ENCODE data around the gene DCBLD2.

DCBLD2 gene, protein sequence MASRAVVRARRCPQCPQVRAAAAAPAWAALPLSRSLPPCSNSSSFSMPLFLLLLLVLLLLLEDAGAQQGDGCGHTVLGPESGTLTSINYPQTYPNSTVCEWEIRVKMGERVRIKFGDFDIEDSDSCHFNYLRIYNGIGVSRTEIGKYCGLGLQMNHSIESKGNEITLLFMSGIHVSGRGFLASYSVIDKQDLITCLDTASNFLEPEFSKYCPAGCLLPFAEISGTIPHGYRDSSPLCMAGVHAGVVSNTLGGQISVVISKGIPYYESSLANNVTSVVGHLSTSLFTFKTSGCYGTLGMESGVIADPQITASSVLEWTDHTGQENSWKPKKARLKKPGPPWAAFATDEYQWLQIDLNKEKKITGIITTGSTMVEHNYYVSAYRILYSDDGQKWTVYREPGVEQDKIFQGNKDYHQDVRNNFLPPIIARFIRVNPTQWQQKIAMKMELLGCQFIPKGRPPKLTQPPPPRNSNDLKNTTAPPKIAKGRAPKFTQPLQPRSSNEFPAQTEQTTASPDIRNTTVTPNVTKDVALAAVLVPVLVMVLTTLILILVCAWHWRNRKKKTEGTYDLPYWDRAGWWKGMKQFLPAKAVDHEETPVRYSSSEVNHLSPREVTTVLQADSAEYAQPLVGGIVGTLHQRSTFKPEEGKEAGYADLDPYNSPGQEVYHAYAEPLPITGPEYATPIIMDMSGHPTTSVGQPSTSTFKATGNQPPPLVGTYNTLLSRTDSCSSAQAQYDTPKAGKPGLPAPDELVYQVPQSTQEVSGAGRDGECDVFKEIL

DNA sequence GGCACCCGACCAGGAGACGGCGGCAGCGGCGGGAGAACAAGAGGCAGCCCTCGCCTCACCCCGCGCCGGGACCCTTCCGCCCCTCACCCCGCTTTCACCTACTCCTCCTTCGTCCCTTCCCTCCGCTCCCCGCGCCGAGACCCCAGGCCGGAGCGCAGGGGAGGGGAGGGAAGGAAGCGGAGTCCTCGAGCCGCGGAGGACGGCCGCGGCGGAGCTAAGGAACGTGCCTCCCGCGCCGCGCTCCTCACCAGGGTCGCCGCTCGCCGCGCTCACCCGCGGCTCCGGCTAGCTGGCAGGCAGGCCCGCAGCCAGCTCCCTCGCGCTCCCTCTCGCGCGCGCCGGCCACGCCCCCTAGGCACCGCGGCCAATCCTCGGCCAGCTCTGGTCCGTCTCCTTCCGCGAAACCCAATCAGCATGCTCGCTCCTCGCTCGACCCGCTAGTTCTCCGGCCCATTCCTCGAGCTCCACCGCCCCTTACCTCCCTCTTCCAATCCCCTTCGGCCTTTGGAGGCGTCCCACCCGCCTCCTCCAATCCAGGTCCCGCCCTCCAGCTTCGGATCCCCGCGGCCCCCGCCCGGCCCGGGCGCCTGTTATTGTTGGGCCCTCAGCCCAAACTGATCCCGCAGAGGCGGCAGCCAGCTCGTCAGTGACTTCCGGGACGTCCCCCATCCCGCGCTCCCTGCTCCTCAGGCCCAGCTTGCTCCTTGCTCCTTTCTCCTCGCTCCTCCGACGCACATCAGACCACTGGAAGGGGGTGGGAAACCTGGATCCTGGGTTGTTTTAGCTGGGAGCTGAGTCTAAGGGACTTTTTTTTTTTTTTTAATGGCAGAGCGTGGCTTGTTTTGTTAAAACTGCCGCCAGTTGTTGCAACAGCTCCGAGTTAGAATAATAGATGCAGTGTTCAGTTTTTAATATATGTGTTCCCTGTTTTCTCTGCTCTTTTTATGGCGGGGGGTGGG, at the start of gene DCBLD2:
TSS of gene DCBLD2 (minus strand) at position 304 of the 959 bp plus-strand sequence. CDS start 369 bp downstream, outside the sequence.
- DNase-seq (ENCODE audit: low read depth, low spot score): peak; percentile 86

DNA sequence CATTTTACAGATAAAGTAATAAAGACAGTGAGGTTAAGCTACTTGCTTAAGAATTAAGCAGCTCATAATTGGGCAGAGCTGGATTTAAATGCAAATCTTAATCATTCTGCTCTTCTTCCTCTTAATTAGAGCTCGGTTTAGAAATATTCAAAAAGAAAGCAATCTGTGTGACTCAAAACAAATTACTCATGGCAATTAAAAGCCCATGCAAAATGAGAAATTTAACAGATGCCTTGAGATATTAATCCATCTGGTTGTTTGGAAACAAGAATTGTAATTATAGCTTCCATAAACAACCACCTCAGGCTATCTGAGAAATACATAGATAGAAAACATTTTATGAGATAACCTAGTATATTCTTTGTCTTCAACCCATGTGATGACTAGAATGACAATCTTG, 44.2 kb upstream of the DCBLD2 start:
- no peak for DNase-seq (ENCODE audit: low read depth, low spot score)

DNA sequence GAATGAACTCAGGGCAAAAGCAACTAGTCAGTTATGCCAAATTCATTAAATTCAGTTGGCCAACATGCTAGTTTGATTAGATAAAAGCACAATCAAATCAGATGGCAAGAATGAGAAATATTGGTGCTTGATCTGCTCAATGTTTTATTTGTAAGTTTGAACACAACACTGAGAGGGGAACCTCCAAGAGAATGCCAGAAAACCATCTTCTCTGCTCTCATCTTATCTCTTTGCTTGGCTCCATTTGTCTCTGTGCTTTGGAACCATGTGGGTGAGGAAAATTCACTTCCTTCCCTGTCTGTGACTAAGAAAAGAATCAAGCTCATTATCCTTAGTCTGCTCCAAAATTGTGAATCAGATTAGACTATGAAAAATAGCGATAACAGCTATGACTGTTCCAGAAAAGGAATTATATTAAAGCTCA, 43.6 kb upstream of the DCBLD2 start:
- DNase-seq (ENCODE audit: low read depth, low spot score): no peak

DNA sequence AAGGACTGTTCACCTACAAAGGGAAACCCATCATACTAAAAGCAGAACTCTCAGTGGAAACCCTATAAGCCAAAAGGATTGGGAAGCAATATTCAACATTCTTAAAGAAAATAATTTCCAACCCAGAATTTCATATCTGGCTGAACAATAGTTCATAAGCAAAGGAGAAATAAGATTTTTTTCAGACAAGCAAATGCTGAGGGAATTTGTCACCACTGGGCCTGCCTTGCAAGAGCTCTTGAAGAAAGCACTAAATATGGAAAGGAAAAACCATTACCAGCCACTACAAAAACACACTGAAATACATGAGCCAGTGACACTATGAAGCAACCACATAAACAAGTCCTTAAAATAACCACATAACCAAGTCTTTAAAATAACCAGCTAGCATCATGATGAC, 28.9 kb upstream of the DCBLD2 start:
- DNase-seq (ENCODE audit: low read depth, low spot score): no peak

DNA sequence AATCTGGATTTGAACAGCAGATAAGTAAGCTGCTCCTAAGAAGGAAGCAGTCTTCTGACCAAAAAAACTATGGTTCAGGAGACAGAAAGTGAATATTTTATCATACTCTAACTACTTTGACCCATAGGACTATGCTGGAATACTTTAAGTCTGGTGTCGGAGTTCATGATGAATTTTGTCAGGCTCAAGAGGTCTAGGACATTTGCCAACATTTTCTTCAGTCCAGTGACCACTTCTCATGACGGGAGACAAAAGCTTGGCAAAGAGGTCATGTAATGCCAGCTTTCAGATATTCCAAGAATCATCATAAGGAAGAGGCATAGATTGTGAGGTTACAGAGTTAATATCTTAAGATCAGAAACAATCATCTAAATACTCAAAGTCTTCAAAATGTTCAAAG, 20.5 kb upstream of the DCBLD2 start:
- DNase-seq (ENCODE audit: low read depth, low spot score): no peak

DNA sequence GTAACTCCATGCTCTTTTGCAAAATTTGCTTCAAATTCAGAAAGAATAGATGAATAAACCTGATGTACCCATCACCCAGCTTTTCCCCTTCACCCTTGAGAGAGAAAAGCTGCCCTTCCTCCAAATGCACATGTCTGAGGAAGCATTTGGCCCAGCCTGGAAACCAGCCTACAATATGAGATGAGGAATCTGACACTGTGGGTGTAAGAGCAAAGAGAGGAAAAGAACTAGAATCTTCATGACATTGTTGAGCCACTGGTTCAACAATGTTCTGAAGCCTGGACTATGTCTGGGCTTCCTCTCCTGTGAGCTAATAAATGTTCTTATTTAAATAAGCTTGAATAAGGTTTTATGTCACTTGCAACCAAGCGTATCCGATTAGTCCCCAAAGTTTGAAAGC, 18.7 kb upstream of the DCBLD2 start:
- no peak for DNase-seq (ENCODE audit: low read depth, low spot score)

DNA sequence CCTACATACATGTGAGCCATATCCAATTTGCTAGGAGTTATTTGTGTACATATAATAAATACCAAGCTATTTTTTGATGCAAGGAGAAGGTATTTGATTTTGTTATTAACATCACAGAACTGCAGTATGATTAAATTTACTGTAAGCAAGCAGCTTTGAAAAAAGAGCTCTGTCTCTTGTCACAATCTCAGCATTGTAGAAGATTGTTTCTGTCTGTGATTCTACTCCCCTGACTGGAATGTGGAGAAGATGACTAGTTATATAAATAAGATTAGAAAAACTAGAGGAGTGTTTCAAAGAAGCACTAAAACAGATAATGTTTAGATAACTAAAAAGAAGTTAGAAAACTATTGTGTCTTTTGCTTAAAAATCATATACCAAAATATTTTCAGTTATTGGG, 17.1 kb upstream of the DCBLD2 start:
- no peak for DNase-seq (ENCODE audit: low read depth, low spot score)

DNA sequence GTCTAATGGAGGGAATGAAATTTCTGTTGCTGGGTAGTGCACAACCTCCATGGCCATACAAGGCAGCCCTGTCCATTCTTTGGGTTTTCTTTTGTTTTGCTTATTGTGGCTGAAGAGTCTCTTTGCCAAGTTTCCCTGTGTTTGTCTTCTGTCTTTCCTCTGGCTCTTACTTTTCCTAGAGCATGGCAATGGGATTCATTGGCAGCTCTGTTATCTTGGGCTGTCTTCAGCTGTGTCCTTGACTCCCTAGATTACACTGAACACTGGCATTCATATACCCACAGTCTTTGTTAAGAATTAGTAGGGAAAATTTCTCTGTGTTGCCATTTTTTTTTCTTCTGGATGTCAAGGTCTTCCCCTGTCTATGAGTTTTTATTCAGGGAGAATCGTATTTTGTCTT, 16.1 kb upstream of the DCBLD2 start:
- no peak for DNase-seq (ENCODE audit: low read depth, low spot score)

DNA sequence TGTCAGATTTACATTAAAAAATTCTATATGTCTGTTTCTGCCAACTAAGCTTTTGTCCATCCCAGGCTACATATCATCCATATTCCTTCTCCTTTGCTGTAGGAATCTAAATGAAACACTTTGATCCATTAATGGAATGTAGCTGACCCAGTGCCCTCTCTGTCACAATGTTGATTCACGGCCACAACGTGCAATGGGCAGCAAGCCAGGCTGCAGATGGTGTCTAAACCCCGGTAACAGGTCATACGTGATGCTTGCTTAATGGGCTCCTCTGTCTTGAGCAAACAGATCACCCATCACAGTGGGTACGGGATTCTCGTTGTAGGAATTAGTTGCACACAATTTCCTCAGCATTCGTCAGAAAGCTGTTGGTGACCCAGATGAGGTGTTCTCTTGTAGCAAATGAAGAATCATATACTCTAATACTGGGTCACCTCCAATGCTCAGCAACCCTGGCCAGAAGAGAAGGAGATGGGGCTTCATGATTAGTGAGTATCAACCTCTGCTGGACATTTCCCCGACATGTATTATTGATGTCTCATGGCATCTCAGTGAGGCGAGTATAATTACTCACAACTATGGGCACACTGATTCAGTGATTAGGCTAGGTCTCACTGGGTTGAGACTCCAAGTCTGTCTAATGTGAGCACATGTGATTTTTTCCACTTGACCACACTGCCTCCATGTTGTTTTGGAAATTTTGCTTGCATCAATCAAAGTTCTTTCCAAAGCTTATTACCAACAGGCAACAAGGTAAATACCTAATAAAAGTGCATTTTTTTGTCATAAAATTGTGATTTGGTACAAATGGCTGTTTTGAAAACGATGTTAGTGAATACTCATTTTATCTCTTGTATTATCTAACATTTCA, 12.9 kb upstream of the DCBLD2 start:
- DNase-seq (ENCODE audit: low read depth, low spot score): no peak

DNA sequence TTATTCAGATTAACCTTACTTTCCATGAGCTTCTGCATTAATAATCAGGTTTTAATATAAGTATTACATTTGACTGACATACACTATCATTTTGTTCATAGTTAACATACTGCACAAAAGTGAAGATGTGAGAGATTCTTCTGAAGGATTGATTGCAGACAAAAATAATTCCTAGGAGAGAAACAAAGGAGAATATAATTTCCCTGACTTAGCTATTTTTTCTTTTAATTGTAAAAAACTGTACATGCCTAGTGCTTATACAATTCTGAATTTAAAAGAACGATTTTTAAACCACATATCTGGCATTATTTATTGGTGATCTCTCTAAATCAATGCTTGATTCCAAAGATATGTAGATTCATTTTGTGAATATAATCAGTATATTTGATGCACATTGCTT, 11.0 kb upstream of the DCBLD2 start:
- DNase-seq (ENCODE audit: low read depth, low spot score): no peak

DNA sequence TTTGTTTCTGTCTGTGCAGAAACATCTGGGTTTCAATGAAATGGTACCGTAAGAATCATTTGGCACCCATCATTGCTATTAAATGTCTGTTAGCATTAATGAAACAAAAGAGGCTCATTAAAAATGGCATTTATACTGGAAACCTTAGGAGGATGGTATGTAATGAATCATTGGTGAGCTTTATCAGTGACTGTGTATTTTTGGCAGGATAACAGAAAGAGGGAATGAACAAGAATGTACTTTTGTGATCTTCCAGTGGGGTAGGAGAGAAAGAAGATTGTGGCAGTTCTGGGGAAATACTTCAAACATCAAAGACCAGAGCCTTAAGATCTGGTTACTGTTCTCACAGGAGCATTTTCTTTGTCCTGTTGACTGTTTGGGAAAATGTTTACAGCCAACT, 4.7 kb upstream of the DCBLD2 start:
- DNase-seq (ENCODE audit: low read depth, low spot score): no peak

DNA sequence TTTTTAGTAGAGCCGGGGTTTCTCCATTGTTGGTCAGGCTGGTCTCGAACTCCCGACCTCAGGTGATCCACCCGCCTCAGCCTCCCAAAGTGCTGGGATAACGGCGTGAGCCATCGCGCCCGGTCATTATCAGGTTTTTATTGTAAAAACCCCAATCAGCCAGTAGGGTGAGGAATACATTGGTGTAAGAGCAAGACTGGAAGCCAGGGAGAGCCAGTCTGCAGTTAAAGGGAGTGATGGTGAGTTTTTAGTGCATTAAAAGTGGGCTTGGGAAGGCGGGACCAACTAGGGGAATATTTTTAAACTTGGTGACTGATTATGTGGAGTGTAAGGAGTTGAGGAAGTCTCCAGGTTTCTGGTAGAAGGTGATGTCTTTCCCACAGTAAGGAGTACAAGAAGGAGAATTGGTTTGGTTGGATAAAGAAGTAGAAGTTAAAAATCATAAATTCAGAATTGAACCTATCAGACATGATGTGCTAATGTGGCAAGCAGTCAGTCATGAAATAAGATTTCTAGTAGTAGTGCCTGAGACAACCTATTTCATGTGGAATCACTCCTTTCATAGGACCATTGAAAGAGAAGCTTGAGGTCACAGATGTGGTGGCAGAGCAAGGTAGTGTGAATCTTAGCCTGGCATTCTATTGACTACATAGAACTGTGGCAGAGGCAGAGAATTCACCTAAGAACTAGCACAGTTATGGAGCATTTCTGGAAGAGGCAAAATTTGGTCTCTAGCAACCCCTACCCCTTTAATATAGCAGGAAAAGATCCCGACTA, 2.4 kb upstream of the DCBLD2 start:
- DNase-seq (ENCODE audit: low read depth, low spot score): no peak

DNA sequence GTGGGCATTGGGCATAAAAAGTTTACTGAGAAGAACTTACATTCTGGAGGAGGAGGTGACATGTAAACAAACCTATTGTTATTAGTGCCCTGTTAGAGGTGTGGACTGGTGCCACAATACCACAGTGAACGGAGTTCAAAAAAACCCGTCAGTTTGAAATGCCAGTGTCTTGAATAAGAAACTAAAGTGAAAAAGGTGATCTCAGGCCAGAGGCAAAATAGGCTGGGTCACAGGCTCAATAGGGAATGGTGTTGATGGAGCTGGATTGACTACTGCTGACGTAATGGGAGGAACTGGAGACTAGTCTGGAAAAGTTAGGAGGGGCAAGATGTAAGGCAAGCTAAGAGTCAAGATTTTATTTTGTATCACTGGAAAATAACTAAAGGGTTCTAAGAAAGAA, 1.6 kb upstream of the DCBLD2 start:
- no peak for DNase-seq (ENCODE audit: low read depth, low spot score)

DNA sequence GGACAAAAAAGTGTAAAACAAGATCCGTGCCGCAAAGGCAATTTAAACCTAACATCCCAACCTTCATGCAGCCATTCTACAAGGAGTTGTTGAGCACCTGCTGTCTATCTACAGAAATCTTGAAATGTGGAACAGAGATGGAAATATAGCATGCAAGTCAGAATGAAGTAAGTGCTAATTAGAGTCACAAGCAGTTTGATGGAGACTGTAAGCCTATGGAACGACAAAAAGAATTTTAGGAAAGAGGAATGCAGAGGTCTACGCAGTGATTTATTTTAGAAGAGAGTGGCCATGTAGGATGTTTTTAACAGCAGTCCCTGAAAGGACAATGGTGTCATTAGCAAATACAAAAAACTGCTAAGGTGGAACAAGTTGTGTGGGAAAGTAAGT, 851 bp upstream of the DCBLD2 start:
- DNase-seq (ENCODE audit: low read depth, low spot score): no peak

DNA sequence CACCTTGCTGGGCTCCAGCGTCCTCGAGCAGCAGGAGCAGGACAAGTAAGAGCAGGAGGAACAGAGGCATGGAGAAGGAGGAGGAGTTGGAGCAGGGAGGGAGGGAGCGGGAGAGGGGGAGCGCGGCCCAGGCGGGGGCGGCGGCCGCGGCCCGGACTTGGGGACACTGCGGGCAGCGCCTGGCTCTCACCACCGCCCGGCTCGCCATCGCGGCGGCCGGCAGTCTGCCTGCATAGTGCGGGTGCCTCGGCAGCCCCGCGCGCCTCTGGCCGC, 440 bp downstream of the DCBLD2 start:
- DNase-seq (ENCODE audit: low read depth, low spot score): no peak

DNA sequence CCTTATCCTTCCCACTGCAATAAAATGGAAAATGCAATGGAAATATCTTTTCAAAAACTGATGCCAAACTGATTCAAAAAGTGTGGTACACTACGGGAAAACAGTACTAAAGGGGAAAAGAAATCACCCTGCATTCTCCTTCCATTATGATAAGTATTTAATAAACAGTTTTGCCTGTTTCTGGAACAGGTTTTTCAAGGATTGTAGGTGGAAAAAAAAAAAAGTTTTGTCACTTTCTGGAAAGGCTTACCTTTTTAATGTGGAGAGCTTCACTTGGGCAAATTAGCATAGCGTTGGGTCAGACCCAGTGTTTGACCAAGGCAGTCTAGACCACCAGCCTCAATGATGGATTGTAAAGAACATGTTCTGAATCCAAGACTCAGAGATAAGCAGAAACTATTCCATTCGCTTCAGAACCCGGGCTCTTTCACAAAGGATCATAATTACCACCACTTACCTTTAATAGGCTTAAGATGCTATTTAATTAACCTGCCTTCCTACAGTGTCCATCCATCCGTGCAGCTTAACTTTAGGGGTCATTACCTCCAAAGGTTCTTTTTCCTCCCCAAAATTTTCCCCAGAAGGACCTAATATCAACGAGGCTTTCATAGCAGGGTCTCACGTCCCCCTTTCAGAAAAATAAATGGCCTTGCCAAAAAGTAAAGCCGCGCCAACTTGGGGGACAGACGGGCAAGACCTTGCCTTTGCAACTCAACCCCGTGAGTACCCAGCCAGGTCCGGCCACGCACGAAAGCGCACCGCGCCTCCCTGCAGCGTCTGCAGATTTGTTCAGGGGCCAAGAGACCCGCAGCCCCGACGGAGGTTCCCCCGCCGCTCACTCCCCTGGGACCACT, 1.0 kb downstream of the DCBLD2 start:
- no peak for DNase-seq (ENCODE audit: low read depth, low spot score)

DNA sequence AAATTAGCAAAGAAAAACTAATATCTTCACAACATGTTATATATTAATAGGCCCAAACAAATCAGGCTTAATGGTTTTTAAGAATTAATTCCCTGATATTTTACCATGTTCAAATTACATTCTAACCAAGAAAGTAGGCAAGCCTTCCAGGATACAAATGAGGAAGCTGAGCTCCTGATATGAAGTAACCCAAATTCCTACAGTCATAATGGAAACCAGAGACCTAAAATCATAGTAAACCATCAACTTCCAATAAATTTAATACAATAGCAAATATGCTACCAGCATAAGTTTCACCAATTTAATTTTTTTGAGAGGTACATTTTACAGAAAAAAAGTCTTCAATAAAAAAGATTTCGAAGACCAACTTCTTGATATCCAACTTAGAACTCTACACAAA, 3.8 kb downstream of the DCBLD2 start:
- no peak for DNase-seq (ENCODE audit: low read depth, low spot score)

DNA sequence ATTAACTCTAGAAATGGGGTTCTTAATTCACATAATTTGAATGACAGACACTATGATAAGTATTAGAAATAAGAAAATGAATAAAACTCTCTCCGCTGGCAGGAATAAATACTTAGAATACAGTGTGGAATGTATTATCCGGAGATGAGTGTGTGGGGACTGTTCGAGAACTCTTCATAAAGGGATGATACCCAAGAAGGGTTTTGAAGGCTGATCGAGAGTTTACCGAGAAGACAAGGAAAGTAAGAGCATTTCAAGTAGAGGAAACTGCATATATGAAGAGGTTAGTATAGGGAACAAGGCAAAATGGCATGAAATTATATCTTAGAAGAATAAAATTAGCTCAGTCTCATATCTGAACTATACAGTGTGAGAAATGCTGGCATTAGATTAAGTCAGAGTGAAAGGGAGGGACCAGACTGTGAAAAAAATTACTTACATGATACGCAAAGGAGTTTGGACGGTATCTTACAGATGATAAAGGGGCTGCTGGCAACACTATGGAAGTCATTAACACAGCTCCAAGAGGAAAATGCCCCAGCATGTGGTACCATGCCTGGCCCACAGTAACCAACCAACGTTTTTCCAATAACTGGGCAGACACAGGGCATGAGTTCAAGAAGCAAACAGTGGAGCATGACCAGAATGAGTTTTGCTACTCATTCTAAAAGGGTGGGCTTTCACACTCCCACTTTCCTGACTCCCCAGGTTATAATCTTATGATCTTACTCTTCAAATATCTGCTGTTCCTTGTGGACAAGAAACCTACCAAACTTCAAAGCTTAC, 6.5 kb downstream of the DCBLD2 start:
- no peak for DNase-seq (ENCODE audit: low read depth, low spot score)

DNA sequence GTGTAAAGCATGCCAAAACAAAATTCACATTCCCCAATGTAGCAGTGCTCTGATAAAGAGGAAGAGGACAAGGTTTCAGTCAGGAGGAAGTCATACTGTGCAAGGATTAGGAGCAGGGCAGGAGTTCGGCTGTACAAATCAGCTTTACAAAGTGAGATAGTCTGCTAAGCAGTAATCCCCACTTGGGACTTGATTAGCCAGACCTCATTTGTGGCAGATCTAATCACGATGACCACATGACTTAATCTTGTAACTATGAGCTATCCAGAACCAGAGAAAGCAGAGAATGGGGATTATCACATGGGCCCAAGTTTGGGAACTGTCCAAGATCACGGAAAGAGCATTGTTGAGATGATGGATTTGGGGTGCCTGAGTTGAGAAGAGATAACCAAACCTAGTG, 7.8 kb downstream of the DCBLD2 start:
- no peak for DNase-seq (ENCODE audit: low read depth, low spot score)

Measured in activated naive CD8-positive, alpha-beta T cell treated with anti-CD3 and anti-CD28 coated beads, Interleukin-2, amount 50 U/mL, for 16 hours (primary cell).